ENCODE data around the gene NDUFAF7. TPM values are rescaled to one million over a fixed set of nuclear protein-coding genes. Genes with fewer than 3 reads are reported as not detected.
"Not testable (repeated sequence)": the region's sequence is repeated elsewhere in the genome, so short reads cannot be mapped to it uniquely, and the experiment has no call there.

Gene NDUFAF7, protein sequence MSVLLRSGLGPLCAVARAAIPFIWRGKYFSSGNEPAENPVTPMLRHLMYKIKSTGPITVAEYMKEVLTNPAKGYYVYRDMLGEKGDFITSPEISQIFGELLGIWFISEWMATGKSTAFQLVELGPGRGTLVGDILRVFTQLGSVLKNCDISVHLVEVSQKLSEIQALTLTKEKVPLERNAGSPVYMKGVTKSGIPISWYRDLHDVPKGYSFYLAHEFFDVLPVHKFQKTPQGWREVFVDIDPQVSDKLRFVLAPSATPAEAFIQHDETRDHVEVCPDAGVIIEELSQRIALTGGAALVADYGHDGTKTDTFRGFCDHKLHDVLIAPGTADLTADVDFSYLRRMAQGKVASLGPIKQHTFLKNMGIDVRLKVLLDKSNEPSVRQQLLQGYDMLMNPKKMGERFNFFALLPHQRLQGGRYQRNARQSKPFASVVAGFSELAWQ
- 10 to 100 TPM; 20.5 to 30.2 (median 28.6) TPM for polyA plus RNA-seq (ENCODE audit: insufficient read length in 4 of 4)

DNA sequence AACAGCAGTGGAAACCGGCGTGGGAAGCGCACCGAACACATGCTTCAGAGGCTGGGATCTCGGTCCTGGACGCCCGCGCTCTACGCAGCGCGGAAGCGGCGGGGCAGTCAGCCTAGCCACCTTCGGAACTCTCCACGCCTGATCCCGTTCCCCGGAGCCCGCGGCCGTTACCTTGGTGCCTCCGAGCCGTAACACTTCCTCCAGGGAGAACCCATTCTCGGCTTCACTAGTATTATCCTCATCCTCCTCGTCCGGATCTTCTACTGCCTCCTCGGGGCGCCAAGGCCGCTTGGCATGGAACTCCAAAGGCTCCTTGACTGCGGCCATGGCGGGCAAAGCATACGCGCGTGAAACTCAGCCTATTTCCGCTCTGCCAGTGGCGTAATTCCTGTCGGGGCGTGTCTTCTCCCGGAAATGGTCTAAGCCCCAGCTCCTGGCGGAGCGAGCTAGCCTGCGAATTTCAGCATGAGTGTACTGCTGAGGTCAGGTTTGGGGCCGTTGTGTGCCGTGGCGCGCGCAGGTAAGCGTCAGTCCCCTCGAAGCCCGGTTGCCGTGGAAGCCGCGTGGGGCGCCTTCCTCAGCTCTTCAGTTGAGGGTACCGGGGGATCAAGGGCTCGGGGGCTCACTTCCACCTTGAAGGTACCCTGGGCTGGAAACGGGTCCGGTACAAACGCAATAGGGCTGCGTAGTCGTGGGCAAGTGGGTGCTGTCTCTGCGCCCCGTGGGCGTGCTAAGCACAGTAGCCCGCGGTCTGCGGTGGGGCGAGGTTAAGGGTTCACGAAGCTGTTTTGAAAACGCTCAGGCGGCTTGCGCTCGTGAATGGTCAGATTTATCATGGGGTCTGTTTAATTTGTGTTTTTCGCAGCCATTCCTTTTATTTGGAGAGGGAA is at the start of gene NDUFAF7, which contains the start of gene CEBPZ:
Gene NDUFAF7 (plus strand): TSS at position 418 of the 890 bp plus-strand sequence. CDS start 48 bp downstream, at position 466.
Gene CEBPZ (minus strand): TSS at position 356 of the 890 bp plus-strand sequence. CDS start 29 bp downstream, at position 327.
- DNase-seq (ENCODE audit: low read depth in 4 of 4, low spot score in 3 of 4) = peak; percentile 78 to 88 (median 83)

DNA sequence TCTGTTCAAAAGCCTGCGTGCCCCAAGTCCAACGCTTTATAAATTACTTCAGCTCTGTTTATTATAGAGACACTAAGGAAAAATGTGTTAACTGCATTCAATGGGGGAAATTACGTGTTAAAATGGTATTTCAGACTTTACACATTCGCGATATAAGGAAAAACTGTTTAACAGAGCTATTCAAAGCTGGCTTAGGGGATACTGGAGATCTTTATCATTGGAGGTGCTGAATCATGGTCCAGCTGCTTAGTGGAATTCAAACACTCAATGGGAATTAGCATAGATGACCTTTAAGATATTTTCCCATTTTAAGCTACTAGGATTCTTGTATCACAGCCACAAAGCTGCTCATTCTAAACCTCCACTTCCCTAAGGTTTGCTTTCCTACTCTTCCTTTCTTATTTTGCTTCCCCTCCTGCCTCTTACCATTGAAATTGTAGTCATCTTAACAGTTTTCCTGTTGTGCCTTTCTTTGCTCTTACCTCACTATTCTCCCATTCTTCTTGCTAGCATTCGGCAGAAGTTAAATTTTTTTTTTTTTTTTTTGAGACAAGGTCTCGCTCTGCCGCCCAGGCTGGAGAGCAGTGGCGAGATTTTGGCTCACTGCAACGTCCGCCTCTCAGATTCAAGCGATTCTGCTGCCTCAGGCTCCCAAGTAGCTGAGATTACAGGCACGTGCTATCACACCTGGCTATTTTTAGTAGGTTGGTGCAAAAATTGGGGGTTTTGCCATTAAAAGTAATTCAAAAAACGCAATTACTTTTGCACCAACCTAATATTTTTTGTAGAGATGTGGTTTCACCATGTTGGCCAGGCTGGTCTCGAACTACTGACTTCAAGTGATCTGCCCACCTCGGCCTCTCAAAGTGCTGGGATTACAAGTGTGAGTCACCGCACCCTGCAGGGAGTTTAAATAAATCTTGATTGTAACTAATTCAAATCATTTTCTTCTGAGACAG is 49.5 kb upstream of the NDUFAF7 start:
- DNase-seq (ENCODE audit: low read depth in 4 of 4, low spot score in 3 of 4) = no peak

DNA sequence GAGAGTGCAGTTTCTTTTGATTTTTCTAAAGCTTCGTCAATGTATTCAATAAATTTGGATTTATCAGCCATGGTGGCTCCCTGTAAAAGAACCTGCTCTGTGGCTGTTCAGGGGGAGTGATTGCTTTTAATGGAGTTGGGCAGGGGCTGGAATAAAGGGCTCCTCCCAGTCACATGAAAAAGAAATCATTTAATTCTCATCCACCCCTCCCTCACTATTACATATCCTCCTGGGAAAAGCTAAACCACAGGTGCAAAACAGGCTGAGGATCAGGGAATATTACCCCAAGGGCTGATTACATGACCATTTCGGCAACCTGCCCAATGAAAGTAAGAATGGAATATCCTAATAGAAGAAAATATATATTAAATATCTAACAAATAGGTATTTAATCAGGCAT is 42.9 kb upstream of the NDUFAF7 start, which contains the start of gene SULT6B1:
Gene SULT6B1 (minus strand): TSS at position 101 of the 400 bp plus-strand sequence. CDS start 30 bp downstream, at position 71.
- DNase-seq (ENCODE audit: low read depth in 4 of 4, low spot score in 3 of 4) = no peak

DNA sequence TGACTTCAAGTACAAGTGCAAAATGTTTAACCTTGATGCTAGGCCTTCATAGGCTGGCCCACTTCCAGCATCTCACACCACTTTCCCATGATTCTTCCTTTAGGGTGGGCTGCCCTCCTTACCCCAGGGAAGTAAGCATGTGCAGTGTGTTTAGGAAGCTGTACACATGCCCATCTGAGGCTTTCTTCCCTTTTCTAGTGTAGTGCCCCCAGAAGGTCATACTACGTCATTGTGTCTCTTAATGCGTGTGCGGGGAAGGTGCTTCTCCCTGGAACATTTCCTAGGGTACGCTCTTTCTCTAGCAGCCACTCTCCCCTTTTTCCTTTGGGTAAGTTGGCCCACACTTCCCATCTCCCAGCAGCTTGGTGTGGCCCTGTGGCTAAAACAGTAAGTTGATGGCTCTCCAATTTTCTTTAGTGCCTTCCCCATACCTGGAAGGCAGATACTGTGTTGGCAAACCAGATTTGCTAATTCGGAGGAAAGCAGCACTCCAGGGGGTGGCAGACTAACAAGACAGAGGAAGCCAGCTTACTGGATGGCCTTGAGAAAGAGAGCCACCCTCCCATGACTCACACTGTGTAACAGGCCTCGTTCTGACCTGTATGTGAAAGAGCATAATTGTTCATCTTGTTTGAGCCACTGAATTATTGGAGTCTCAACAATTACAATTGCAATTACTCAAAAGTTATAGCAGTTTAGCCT is 41.9 kb upstream of the NDUFAF7 start:
- no peak for DNase-seq (ENCODE audit: low read depth in 4 of 4, low spot score in 3 of 4)

DNA sequence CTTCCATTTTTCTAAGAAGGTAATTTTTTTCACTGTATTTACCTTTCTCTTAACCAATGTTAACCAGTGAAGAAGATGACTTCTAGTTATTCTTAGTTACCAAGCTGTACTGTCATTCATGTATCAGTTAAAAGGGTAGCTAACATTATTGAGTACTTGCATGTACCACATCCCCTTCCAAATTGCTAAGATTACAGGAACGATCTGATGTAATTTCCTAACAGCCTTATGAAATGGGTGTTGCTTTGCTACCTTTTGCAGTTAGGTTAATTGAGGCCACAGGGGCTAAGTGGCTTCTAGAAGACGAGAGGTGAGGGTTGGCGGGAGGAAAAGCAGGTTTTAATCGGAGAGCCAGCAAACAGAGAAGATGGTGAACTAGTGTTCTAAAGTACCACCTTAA is 41.2 kb upstream of the NDUFAF7 start:
- DNase-seq (ENCODE audit: low read depth in 4 of 4, low spot score in 3 of 4) = no peak

DNA sequence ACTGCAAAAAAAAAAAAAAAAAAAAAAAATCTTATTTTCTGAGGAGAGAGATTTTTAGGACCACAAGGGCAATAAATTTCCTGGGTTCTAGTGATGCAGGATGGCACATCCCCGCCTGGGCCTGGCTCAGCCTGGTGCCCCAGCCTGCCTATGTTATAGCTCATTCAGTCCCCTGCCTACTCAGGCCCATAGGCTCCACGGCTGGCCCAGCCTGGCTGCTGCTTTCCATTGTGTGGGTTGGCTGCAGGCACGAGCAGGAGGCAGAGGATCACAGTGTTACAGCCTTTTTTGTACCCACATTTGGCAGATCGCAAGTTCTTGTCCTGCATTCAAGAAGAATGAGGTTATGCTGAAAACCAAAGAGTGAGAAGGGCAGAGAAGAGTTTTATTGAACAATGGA is 40.2 kb upstream of the NDUFAF7 start:
- DNase-seq (ENCODE audit: low read depth in 4 of 4, low spot score in 3 of 4) = no peak

DNA sequence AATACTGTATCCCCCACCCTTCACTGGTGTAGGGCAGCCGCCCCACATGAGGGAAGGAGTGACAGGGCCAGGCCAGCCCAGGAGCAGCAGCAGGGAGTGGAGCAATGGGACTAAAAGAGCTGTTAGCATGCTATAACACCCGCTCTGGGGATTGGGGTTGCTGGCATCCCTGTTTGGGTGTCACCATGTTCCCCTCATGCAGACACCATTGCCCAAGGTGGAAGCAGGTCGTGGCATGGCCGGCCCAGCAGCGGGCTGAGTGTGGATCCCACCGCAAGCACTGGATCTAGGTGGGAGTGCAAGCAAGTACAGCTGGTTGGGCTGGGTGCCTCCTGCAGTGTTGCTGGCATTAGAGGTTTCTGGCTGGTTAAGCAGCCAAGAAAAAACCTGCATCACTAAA is 39.7 kb upstream of the NDUFAF7 start:
- no peak for DNase-seq (ENCODE audit: low read depth in 4 of 4, low spot score in 3 of 4)

DNA sequence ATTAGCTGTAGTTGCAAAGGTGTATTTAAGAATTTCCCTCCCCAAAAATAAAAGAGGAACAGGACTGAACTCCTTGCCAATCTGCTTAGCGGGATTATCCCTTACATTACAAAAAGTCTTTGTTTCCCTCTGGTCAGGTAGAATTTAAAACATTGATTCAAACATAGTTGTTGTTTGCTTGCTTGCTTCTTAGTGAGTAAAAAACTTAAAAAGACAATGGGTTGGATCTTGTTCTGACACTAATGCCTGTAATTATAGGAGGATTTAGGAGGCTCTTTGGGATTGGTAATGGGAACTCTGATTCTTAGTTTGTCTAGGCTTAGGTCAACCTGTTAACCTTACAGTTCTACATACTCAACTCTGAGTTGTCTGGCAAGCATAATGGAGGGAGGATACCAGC is 38.9 kb upstream of the NDUFAF7 start:
- DNase-seq (ENCODE audit: low read depth in 4 of 4, low spot score in 3 of 4) = no peak

DNA sequence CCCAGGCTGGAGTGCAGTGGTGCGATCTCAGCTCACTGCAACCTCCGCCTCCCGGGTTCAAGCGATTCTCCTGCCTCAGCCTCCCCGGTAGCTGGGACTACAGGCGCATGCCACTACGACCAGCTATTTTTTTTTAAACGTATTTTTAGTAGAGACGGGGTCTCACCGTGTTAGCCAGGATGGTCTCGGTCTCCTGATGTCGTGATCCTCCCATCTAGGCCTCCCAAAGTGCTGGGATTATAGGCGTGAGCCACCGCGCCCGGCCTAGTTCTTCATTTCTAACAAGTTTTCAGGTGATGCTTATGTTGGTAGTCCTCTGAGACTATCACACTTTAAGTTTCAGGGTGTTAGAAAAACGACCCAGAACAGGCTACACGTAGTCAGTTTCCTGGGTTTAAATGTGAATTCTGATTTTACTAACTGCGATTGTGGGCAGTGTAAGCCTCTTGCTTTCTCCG is 35.6 kb upstream of the NDUFAF7 start:
- DNase-seq (ENCODE audit: low read depth in 4 of 4, low spot score in 3 of 4) = not testable (repeated sequence)

DNA sequence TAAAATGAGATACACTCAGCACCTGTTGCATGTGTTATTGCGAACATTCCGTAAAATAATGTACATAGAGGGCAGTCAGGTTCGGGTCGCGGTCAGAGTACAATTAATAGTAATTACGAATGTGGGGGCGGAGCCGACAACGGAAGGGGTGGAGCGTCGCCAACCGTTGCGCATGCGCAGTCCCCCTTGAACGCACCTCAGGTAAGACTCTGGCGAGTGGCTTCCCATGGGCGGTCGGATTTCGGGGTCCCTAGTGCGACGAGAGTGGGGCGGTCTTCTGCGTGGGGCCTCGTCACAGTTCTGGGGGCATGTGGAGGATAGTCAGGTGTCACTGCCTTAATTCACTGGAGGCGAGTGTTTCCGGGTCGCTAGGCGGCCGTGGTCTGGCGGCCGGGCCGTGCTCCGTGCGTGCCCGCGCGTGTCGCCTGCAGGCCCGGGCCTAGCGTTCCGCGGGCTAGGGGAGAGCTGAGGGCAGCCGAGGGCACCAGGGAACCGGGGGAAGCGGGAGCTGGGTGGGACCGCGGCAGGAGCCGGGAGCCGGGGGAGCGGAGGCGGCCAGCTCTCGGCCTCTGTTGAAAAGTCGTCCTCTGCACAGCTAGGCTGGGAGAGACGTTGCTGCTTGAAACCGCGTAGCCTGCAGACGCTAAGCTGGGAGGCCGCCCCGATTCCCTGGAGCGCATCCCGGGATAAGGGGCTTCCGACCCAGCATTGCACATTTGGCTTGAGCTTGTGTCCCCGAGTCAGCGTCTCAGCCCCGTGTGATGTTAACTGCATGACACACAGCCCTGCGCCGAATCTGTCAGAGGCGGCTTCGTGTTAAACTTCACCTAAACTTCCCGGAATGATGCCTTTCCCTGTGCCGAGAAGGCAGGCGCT is 34.9 kb upstream of the NDUFAF7 start, which contains the start of gene CEBPZOS:
Gene CEBPZOS (plus strand): TSS at position 177 of the 876 bp plus-strand sequence. CDS start 3,209 bp downstream, outside the sequence.
- DNase-seq (ENCODE audit: low read depth in 4 of 4, low spot score in 3 of 4) = peak; percentile 75 to 82 (median 78)

DNA sequence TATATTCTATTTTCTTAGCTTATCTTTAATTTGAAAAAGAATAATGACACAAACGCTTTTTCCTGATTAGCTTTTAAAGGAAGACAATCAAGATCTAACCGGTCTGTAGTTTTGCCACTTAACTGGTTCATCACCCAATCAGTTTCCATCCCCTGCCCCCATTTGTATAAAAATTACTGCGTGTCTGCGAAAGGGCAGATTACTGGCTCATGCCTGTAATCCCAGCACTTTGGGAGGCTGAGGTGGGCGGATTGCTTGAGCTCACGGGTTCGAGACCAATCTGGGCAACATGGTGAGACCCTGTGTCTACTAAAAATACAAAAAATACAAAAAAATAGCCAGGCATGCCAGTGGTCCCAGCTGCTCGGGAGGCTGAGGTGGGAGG is 32.8 kb upstream of the NDUFAF7 start:
- no peak for DNase-seq (ENCODE audit: low read depth in 4 of 4, low spot score in 3 of 4)

DNA sequence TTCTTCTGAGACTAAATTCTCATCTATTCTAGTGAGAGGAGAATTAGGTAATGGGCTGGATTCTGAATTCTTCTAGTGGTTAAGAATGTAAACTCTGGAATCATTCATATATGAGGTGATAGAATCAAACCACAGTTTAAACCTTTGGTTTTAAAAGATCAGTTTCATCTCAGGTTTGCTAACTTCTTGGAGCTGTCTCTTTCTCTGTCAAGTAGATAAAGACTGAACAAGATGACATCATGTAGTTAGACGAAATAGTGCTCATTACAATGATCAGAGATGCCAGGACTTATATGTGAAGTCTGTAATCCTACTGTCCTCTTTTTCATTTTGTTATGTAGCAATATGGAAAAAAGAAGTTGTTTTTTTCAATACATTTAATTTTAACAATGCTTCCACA is 30.2 kb upstream of the NDUFAF7 start:
- DNase-seq (ENCODE audit: low read depth in 4 of 4, low spot score in 3 of 4) = no peak

DNA sequence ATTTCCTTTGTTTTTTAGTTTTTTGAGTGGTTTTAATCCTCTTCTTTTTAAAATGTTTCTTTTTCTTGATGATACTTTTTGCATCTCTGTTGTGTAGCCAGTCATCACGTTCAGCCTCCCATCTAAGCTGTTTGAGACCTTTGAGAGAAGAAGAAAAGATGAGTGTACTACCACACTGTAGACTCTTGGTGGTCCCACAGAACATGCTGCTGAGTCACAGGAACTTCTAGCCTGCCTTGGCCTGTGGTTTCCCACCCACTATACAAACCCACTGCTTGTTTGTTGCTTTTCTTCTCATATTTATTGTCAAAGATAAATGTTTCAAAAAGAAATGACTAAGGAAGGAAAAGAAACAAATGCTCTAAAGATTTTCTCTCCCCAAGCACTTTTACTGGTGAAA is 29.7 kb upstream of the NDUFAF7 start:
- no peak for DNase-seq (ENCODE audit: low read depth in 4 of 4, low spot score in 3 of 4)

DNA sequence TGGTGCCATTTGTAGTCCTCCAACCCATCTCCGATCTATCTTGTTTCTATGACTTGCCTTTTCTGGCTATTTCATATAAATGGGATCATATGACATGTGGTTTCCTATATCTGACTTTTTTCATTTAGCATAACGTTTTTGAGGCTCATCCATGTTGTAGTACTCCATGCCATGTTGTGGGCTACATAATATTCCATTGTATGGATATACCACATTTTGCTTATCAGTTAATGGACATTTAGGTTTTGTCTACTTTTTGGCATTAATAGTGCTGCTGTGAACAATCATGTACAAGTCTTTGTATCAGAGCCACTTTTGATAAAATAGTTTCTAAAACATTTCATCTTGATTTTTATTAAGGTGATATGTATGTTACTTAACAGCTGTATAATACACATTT is 27.8 kb upstream of the NDUFAF7 start:
- DNase-seq (ENCODE audit: low read depth in 4 of 4, low spot score in 3 of 4) = no peak

DNA sequence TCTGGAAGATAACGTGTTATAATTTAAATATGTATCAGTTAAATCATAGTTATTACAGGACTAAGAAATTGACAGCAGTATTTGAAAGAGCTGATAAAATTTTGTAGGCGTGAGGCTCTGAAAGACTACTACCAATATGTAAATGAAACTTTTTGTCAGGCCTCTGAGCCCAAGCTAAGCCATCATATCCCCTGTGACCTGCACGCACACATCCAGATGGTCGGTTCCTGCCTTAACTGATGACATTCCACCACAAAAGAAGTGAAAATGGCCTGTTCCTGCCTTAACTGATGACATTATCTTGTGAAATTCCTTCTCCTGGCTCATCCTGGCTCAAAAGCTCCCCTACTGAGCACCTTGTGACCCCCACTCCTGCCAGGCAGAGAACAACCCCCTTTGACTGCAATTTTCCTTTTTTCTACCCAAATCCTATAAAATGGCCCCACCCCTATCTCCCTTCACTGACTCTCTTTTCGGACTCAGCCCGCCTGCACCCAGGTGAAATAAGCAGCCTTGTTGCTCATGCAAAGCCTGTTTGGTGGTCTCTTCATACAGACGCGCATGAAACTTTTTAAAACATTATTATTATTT is 26.3 kb upstream of the NDUFAF7 start:
- DNase-seq (ENCODE audit: low read depth in 4 of 4, low spot score in 3 of 4) = not testable (repeated sequence)

DNA sequence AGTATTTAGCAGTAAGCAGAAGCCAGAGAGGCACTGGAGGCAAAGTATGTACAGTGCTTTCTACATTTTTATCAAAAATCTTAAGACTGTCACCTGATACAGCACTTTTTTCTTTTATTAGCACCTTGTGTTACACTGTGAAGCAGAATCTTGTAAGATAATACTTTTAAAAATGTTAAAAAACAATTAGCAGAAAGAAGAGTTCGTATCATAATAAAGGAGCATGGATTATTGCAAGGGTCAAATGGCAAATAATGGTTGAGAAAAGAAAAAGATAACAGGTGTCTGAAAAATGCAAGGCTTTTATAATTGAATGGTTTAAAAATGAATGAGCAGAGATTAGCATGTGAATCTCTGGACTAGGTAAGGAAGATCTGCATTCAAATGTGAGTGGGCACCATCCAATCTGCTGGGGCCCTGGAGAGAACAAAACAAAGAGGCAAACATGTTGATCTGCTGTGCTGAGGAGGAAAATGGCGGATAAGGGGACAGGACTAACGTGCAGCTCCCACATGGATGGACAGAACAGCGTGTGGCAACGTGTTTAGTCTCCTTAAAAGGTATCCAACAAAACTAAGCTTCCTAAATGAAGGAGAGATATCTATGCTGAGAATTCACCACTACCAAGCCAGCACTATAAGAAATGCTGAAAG is 25.6 kb upstream of the NDUFAF7 start:
- DNase-seq (ENCODE audit: low read depth in 4 of 4, low spot score in 3 of 4) = no peak

DNA sequence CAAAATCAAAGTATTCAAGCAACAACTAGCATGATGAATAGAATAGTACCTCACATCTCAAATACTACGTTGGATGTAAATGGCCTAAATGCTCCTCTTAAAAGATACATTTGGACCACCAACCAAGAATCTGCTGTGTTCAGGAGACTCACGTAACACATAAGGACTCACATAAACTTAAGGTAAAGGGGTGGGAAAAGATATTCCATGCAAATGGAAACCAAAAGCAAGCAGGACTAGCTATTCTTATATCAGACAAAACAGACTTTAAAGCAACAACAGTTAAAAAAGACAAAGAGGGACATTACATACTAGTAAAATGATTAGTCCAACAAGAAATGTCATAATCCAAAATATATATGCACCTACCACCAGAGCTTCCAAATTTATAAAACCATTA is 24.7 kb upstream of the NDUFAF7 start:
- not testable (repeated sequence) for DNase-seq (ENCODE audit: low read depth in 4 of 4, low spot score in 3 of 4)
